ENCODE results near the gene SCUBE1.

The SCUBE1 gene

DNA sequence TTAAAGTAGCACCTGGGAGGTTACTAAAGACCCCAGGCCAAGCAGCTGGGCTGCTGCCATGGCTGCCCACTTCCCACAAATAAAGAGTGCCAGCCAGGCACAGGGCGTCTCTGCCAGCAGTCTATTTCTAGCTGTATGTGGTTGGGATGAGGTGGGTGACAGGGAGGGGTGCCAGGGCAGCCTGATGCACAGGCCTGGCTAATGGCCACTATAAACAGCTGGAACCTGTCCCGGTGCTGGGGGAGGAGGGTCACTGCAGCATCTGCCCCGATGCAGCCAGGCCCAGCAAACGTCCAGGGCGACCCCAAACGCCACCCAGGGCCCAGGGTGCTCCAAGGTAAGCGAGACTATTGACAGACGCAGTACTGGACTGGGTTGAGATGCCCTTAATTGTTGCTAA is 37.4 kb downstream of the SCUBE1 start:
- in situ Hi-C loops (cut with MboI; ENCODE audit: low sequenced_read_pairs) = no loop called here

DNA sequence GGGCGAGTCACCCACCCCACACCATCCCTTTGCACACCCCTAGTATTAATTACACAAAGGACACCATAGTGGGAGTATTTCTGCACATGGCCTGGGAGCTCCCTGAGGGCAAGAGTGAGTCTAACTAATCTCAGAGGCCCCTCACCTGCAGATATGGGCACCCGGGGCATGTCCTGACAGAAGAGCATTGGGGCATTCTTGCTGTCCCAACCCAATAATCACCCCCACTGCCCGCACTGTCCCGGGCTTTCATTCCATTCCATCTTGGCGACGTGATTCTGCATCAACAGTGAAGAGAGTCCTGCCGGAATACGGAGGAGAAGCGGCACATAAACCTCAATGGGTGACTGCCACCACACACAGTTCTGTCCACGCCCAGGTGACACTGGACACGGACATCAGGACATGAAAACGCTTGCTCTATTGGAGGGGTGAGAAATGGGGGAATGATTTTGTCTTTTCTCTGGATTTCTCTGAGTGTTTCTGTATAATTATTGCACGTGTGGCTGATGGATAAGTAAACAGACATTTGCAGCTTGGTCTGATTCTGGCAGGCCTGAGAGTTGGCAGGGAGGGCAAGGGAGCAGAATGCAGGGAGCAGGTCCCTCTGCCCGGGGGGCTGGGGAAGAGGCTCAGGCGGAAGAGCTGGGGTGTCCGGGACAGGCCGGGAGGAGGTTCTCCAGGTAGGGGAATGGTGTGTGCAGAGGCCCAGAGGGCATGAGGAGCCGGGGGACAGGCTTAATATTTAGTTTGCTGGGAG is 38.2 kb downstream of the SCUBE1 start:
- in situ Hi-C loops (cut with MboI; ENCODE audit: low sequenced_read_pairs) = no loop called here

DNA sequence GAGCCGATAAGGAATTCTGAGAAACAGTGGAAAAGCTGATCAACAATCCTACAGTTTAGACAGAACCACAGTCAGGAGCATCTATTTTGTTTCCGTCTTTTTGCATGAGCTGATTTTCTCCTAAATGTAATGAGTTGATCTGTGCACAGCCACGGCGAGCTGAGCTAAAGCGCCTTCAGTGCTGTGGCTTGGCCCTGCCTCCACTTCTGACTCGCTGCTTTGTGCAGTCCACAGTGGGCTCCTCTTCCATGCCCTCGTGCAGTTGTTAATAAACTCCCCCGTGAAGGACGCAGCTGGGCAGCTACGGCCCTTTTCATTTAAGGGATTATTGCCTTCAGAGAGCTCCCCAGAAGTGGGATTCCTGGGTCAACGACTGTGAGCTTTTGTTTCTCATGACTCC is 39.4 kb downstream of the SCUBE1 start:
- in situ Hi-C loops (cut with MboI; ENCODE audit: low sequenced_read_pairs) = no loop called here

DNA sequence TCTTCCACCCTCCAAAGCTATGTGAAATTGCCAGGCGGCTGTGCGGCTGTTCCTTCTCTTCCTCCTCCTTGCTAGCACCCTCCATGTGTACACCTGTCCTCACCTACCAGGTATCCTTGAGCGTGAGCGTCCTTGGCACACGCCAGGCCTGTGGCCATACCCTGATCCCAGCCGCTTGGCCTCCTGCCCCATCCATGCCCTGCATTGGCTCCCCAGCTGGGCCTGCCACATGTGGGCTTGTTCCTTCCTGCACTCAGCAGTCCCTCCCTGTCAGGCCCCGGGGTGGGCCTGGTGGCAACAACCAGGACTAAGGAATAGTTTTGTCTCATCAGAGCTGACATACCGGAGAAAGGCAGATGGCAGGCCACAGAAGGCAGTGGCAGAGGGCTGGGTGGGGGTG is 40.0 kb downstream of the SCUBE1 start:
- in situ Hi-C loops (cut with MboI; ENCODE audit: low sequenced_read_pairs) = no loop called here

DNA sequence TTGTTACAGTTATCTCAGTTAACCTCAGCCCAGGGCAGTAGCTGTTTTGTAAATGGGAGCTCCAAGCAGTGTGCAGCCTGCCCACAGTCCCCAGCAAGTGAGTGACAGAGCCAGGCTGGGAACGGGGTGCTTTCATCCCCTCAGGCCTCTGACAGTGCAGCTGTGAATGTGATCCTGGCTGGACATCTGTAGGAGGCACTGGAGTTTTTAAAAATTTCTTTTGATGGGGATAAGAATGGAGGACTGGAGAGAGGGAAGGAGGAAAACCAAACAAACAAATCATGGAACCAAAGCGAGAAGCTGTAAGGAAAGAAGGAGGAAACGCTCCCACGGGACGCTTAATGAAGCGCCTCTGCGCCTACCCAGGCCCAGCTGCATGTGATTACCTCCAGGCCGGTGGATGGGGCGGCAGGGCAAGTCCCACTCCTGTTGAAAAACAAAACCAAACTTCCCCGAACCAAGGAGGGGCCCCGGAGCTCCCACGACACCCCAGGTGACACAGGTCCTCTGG is 40.6 kb downstream of the SCUBE1 start:
- in situ Hi-C loops (cut with MboI; ENCODE audit: low sequenced_read_pairs) = no loop called here

DNA sequence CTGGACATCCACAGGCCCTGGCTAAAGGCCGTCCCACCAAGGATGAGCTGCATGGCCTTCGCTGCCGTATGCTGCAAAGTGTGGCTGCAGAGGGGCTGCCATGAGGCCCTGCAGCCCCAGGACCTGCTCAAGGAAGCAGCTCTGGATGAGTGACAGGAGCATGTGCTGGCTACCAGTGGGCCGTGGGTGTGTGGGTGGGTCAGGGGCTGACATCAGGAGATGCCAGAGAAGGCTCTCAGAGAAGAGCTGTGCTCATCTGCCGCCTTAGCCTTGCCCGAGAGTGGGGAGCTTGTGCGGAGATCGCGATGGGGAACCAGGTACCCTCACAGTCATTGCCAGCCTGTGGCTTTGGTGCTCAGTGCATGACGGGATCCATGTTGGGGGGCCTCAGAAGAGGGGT is 41.3 kb downstream of the SCUBE1 start:
- in situ Hi-C loops (cut with MboI; ENCODE audit: low sequenced_read_pairs) = no loop called here

DNA sequence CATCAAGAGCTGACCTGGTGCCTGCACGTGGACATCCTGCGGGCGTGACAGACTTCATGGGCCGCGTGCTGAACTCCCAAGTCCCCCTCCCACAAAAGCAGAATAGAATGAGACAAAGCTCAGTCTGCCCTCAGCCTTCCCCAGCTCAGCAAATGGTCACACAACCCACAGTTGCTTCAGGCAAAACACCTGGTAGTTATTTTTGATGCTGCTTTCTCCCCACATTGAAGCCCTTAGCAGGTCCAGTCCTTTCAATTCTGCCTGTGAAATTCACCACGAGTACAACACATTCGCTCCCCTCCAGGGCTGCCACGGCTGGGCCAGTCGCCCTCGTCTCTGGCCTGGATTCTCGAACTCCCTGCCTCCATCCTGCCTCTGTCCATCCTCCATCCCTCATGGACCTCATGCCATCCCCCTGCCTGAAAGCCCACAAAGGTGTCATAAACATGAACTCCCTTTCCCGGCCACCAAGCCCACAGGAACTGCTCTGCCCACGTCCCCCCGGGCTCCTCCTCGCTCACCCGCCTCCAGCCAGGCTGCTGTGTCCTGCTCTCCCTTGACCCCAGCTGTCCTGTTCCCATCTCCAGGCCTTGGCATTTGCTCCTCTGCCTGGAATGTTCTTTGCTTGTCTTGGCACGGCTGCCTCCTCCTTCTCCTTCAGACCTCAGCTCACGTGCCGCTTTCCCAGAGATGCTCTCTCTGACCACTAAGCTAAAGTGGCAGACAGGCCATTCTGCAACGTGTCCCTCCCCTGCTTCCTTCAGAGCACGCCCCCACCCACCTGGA is 42.1 kb downstream of the SCUBE1 start:
- in situ Hi-C loops (cut with MboI; ENCODE audit: low sequenced_read_pairs) = no loop called here

DNA sequence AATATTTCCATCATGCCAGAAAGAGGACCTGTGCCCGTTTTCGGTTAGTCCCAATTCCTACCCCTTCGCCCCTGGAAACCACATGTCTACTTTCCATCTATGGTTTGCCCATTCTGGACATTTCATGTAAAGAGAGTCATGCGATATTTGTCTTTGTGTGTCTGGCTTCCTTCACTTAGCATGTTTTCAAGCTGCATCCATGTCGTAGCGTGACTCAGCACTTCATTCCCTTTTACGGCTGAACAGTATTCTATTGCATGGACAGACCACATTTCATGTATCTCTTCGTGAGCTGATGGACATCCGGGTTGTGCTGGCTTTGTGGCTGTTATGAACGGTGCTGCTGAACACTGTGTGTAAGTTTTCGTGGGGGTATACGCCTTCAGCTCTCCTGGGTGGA is 43.4 kb downstream of the SCUBE1 start:
- in situ Hi-C loops (cut with MboI; ENCODE audit: low sequenced_read_pairs) = no loop called here

DNA sequence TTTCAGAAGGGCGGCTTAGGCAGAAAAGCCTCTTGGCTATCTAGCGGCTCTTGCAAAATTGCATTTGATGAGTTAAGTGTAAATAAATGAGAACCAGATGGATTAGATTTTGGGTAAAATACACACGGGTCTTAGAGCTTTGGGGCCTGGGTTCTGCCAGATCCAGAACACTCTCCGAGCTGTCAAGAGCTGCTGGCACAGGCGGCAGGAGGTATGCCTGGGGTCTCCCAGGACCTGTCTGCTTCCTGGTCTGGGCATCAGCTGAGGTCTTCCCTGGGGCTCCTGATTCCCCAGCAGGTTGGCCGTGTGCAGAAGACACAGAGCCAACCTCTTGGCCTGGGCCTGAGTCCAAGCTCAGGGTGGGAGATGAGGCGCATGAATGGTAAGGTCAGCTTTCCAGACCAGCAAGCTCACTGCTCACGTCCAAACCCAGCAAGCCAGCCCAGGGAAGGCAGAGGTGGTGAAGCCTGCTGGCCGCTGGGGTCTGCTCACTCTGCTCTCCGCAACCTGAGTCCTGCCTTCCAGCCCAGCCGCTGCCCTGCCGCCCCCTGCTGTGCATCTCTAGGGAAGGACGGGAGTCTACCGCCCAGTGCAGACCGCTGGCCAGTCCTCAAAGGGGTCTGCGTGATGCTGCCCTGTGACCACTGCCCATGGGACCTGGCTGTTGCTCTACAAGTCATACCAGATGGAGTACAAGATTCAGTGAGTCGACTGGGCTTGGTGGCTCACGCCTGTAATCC is 44.9 kb downstream of the SCUBE1 start:
- in situ Hi-C loops (cut with MboI; ENCODE audit: low sequenced_read_pairs) = no loop called here

DNA sequence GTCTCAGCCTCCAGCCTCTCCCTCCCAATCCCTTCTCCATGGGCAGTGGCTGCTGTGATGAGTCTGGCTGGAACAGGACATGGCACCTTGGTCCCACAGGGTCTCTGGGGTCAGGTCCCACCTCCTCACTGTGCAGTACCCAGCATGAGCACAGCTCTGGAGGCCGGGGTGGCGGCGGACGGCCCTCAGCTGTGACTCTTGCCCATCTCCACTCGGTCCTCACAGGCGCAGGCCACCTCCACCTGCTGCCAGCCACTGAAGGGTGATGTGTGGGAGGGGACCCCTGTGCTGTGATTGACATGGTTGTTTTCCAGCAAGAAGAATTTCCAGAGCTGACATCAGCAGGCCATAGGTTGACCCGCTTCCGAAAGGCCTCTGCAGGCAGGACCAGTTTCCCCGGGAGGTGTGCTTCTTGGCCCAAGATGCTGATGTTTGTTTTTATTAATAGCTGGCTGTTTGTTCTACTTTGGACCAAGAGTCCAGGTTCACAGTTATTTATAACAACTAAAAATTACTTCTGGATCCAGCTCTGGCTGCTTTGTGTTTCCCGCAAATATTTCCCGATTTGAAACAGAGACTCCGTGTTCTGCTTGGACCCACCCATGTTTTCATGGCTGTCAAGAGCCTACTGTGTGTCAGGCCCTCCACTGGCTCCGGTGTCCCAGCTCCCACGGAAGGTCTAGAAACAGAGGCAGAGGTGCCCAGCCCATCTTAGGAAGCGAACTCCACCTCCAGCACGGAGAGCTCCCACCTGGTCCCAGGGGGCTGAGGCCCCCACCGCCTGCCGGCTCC is 45.7 kb downstream of the SCUBE1 start:
- in situ Hi-C loops (cut with MboI; ENCODE audit: low sequenced_read_pairs) = no loop called here

DNA sequence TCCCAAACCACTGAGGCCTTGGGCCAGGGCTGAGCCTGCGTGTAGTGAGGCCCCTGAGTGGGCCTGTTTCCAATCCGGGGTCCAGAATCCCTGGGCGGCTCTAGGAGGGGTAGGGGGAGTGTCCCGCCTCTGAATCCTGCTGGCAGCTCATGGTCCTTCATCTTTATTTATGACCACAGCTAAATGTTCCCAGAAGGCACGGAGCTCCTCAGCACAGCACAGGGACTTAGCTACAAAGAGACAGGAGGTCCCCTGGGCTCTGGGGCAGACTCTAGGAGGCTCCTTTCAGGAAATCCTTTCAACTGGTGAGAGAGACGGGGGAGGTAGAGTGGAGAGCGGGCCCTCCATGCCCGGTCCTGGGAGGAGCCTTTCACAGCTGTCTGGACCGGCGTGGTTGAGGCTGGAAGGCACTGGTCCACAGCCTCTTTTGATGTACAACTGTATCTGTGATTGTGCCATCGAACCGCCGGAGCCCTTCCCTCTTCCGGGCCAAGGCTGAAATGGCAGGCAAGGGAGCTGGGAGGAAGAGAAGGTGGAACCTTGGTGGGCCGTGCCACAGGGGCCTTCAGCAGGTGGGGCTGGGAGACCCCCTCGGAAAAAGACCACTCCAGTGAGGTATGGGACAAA is 46.8 kb downstream of the SCUBE1 start:
- in situ Hi-C loops (cut with MboI; ENCODE audit: low sequenced_read_pairs) = no loop called here

DNA sequence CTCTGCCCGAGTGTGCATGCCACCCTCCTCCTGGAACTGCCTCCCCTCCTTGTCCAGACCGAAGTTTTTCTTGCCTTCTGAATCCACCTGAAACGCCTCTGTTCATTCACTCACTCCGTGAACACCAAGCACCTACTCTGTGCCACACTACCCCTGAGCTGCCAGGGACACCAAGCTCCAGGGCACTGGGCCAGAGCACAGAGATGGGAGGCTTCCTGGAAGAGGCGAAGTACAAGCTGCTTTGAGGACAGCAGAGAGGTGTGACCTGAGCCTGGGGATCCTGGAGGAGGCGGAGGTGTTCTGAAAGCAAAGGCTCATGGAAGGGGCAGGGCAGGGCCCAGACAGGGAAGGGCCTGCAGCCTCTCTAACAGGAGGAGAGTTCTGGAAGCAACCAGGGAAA is 47.5 kb downstream of the SCUBE1 start:
- in situ Hi-C loops (cut with MboI; ENCODE audit: low sequenced_read_pairs) = no loop called here

DNA sequence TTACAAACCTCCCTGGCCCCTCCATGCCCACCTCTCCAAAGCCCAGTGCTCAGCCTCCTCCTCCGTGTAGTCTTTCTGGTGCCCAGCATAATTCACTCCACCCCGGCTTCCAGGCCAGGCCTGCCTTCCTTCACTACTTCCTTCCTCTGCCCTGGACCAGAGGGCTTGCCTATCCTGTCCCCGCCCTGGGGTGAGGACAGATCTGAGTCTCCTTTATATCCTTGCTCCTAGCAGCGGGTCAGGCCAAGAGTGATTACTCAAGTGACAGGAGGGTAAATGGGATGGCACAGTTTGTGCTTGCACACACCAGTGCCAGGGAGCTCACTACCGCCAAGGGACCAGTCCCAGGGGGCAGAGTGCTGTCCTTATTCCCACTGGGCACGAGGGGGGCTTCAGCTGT is 48.0 kb downstream of the SCUBE1 start:
- in situ Hi-C loops (cut with MboI; ENCODE audit: low sequenced_read_pairs) = no loop called here

DNA sequence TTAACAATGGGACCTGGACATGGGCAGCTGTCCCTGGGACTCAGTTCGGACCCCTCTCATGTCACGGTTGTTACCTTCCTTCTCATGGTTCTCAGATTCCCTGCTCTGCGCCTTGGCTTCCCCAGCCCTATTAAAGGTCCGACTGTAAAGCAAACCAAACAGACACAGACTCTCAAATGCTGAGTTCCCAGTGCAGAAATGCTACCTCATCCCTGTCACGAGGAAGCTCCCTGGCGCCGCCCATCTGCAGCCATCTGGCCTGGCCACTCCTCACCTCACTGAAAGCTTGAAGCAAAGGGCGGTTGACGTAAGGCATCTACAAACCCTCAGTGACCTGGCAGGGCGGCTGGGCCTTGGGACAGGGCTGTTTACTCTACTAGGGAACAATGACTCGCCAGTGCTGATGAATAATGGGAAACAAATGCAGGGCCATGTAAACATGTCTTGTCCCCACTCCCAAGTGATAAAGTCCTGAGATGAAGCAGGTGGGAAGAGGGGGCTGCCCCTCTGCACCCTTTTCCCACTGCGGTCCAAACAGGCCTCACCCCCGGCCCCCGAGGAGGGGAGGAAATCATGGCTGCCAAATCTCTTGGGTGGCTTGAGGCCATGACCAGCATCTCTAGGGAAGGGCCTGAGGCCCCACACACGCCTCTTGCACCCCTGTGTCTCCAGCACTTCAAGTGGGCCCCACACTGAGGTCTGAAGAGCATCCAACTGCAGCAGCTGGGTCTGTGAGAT is 49.3 kb downstream of the SCUBE1 start:
- in situ Hi-C loops (cut with MboI; ENCODE audit: low sequenced_read_pairs) = no loop called here

DNA sequence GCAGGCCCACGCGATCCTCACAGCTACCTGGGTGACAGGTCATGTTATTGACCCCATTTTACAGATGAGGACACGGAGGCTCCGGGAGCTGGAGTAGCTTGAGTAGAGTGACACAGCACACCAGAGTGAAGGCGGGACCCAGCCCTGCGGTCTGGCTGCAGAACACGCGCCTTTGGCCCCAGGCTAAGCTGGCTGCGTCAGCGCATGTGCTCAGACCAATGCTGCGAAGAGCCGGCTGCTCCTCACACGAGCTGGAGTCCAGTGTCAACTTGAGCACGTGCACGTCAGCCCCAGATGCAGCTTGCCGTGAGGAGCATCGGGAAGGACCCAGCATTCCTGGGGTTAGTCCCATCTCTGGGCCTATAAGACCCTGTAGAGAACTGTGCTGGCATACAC is 49.9 kb downstream of the SCUBE1 start:
- in situ Hi-C loops (cut with MboI; ENCODE audit: low sequenced_read_pairs) = no loop called here

DNA sequence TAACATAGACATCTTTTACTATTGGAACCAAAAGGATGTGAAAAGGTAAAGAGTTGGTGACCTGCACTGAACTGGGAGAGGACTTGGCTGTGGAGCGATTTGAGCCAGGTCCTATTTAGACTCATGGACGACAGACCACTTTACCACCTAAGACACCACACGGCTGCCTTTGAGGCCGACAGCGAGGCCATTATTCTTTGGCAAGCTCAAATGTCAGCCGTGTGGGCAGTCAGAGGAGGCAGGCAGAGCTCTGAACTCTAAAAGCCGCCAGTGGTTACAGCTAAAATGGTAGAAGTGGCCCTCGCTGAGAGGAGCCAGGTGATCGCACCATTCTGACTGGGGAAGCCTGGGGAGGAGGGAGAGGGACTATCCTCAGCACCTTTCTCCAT is 50.5 kb downstream of the SCUBE1 start:
- in situ Hi-C loops (cut with MboI; ENCODE audit: low sequenced_read_pairs) = no loop called here

DNA sequence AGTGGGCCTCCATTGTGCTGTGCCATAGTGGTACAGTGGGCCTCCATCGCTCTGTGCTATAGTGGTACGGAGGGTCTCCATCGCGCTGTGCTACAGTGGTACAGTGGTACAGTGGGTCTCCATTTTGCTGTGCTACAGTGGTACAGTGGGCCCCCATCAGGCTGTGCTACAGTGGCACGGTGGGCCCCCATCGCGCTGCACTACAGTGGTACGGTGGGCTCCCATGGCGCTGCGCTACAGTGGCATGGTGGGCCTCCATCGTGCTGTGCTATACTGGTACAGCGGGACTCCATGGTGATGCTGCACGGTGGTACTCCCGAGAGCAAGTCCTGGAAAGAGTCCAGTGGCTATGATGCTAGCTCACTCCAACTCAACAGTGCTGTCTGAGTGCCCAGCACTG is 51.8 kb downstream of the SCUBE1 start:
- in situ Hi-C loops (cut with MboI; ENCODE audit: low sequenced_read_pairs) = no loop called here

DNA sequence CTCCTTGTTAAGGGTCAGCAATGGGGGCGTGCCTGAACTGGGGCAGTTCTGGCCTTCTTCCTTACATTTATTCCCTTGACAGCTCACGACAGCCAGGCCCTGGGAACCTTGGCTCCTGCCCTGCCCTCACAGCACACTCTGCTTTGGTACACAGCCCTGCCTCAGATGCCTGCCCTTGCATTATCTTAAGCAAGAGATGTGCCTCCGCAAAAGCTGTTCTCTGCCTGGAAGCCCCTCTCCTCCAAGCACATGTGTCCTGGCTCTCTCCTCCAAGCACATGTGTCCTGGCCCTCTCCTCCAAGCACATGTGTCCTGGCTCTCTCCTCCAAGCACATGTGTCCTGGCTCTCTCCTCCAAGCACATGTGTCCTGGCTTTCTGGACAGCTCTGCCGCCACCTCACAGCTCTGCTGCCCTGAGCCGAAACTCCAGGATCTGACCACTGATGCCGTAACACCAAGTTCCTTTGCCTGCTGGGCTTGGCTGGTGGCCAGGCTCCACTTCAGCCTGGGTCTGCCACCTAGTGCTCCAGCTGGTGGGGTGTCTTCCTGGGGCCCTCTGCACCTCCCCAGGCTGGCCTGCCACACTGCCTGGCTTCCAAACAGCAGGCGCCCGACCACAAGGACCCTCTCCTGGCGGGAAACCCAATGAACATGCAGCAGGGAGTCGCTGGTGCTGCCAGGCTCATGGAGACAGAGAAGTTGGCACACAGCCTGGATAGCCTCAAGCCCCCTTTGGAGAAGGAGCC is 53.0 kb downstream of the SCUBE1 start:
- in situ Hi-C loops (cut with MboI; ENCODE audit: low sequenced_read_pairs) = no loop called here

DNA sequence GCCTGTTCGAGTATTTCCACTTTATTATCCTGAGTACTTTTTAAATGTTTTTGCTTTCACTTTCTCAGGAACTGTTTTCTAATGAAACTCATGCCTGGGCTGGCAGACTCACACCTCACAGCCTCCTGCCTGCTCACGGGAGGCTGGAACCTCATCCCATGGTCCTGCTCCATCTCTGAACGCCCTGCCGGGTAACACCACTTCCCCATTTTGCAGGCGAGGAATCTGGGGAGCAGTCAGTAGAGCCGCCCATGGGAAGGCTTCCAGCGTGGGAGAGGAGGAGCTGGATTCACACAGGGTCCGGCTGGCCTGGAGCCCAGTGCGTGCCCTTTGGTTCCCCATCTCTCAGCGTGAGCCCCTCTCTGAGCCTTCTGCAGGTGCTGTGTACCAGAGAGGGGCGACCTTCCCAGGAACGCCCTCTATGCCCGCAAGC is 53.6 kb downstream of the SCUBE1 start:
- in situ Hi-C loops (cut with MboI; ENCODE audit: low sequenced_read_pairs) = no loop called here
